IPS-NIHi11 (cell line): Measurements from ENCODE around the gene TRAIP.
"Not testable (repeated sequence)": the region's sequence is repeated elsewhere in the genome, so short reads cannot be mapped to it uniquely, and the experiment has no call there.

ENCODE experiments used
- DNase-seq: peaks from one replicate; pipeline ENCODE4 v3.0.0; 2012; ENCODE audit warnings: mixed read lengths, low spot score

TRAIP gene

DNA sequence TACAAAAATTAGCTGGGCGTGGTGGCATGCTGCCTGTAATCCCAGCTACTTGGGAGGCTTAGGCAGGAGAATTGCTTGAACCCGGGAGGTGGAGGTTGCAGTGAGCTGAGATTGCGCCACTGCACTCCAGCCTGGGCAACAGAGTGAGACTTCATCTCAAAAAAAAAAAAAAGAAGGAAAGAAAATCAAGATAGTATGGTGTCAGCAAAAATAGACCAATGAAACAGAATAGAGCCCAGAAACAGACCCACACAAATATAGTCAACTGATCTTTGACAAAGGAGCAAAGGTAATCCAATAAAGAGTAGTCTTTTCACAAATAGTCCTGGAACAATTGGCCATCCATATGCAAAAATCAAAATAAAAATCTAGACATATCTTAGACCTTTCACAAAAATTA is 33.2 kb downstream of the TRAIP start:
- not testable (repeated sequence) for DNase-seq

DNA sequence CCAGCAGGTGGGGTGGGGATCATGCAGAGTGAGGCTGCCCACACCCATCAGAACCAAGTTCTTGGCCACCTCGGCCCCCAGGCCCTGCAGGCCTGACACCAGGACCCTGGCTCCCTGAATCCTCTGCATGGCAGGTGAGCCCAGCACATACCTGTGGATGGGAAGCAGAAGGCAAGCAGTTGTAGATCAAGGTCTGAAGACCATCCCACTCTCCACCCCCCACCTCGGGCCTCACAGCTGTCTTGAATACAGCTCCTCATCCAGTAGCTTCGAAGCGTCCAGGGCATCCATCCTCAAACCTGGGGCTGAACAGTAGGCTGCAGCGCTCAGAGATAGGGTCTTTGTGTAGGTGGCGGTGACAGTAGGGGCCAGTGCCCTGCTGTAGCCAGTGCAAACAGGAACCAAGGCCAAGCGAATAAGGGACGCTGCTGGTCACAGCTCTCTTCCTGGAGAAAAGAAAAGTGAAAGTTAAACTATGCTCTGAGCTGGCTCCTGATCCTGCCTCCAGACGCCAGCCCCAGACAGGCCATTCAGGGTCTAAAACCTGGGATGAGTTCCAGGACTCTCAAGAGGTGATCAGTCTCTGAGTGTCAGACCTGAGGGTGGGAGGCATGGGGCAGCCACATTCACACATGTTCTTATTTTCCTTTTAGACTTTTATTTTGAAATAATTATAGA is 42.7 kb downstream of the TRAIP start, which contains the start of gene UBA7:
UBA7 (minus strand) TSS at position 457 of the 678 bp plus-strand sequence; CDS start at position 291, 166 bp downstream.
- no peak for DNase-seq

DNA sequence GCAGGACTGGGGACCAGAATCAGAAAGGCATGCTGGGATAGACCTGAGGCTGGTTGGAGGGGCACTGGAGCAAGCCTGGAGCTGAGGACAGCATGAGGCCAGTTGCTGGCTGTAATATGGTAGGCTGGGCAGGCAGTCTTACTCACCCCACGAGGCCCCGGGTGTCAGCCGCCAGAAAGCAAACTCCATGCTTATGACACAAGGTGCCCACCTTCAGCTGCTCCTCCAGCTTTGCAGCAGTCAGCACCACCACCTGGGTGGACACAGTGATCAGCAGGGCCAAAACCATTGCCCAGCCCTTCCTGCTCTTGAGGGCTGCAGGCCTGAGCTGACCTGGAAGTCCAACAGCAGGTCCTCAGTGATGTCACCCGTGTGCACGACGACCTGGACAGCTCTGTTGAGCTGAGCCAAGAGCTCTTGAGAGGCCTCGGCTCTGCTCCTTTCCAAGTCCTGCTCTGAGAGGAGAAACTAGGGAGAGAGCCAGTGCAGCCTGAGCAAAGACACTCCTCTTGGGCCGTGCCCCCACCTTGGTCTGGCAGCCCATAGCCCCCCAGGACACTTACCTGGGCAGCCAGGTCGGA is 43.4 kb downstream of the TRAIP start:
- no peak for DNase-seq

DNA sequence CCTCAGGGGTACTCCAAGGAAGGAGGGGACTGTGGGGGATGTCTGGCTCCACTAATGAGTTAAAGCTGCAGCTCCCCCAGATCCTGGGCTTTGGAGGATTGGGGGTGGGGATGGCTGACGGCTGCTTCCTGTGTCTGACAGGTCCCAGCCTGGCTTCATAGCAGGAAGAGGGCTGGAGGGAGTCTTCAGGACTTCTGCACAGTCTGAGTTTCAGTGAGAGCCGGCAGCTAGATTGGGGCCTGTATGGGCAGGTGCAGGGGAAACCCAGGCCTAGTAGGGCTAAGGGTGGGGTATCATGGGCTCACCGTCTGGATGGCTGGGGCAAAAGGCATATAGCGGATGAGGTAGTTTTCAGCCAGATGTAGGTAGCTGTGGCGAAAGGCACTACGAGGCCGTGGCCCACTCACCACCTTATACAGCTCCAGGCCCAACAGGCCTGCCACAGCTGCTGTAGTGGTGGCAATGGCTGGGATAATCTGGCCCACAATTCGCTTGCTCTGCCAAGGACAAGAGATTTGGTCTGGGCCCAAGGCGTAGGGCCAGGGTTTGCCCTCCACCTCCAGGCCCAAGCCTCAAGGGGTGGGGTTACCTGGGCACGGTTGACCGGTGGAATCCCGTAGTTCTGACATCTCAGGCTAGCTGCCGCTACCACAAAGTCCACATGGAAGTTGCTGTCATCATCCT is 48.8 kb downstream of the TRAIP start:
- DNase-seq = no peak

DNA sequence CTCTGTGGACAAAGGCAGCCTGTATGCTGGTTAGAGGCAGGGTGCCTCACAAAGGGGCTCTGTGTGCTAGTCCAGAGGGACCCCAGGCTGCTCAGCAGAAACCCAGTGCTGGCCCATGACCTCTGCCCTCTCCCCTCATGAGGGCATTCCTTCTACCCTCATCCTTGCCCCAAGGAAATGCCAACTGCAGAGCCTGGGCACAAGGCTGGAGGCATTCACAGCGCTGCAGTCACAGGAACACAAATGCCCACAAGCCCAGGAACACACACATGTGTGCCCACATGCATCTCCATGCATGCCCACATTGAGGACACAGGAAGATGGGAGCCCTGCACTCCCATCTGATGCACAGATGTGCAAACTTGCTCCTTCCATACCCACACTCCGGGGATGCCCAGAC is 49.5 kb downstream of the TRAIP start:
- no peak for DNase-seq

DNA sequence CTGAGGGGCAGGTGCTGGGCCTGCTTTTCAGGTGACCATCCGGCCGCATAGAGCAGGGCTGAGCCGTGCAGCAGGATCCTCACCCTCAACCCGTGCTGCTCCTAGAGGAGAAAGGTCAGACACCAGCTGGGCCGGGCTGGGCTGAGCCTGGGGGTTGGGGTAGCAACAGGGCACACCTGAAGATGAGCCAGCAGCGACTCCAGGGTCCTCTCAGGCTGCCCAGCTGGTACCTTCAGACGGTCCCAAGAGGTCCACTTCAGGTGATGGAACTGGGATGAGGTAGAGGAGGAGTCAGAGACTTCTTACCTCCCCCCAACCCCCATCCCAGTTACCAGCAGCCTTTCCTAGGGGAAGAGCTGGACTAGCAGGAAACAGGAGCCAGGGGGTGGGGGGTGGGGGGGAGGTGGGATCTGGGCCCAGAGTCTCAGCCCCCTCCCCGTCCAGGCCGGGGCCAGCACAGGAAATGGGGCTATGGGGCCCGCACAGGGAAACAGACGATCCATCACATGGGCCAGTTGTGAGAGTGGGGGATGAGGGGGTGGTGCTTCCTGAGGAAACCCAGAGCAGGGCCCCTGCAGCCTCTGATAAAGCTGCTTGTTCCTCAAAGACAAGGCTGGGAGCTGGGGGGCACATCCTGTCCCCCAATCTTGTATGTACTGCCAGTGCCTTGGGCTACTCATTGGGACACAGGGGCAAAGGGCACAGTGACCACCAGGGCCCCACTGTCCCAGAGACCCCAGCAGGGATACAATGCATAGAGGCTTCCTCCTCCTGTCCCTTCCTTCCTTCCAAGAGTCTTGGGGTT is 50.3 kb downstream of the TRAIP start:
- DNase-seq = peak; percentile 49

DNA sequence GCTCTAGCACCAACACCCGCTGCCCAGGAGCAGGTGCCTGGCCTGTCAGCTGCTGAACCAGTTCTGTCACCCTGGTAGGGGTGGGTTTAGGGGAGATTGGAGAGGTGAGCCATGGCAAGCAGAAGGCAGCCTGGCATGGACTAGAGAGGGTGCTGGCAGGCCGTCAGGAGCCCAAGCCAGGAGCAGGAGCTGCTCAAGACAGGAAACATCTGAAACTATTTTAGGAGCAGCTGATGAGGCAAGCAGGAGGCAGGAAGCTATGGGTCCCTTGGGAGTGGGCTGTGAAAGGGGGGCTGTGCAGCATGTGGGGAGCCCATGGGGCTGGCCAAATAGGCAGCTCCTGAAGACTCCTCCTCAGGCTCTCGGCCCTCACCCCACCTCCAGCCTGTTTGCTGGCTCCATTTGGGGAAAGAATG is 51.0 kb downstream of the TRAIP start:
- DNase-seq = no peak

DNA sequence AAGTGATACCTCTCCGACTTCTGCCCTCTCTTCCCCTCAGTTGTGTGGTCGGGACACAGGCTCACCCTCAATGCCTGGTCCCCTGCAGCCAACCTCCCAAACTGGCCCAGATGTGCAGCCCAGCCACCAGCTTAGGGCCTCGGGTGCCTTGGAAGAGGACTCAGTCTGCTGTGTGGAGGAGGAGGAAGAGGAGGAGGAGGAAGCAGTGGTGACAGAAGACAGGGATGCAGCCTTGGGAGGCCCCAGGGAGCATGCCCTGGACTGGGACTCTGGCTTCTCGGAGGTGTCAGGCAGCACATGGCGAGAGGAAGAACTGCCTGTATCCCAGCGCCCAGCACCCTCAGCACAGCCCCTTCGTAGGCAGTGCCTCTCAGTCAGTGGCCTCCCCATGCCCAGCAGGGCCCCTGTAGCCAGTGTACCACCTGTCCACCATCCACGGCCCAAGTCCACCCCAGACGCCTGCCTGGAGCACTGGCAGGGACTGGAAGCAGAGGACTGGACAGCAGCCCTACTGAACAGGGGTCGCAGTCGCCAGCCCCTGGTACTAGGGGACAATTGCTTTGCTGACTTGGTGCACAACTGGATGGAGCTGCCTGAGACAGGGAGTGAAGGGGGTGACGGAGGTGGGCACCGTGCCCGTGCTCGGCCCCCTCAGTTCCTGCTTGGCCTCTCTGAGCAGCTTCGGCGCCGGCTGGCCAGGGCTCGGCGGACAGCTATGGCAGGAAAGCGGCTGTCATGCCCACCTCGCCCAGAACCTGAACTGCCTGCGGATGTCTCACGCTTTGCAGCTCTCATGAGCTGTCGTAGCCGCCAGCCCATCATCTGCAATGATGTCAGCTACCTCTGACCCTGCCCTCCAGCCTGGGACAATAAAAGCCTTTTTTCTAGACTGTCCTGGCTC is 52.0 kb downstream of the TRAIP start:
- DNase-seq = no peak

DNA sequence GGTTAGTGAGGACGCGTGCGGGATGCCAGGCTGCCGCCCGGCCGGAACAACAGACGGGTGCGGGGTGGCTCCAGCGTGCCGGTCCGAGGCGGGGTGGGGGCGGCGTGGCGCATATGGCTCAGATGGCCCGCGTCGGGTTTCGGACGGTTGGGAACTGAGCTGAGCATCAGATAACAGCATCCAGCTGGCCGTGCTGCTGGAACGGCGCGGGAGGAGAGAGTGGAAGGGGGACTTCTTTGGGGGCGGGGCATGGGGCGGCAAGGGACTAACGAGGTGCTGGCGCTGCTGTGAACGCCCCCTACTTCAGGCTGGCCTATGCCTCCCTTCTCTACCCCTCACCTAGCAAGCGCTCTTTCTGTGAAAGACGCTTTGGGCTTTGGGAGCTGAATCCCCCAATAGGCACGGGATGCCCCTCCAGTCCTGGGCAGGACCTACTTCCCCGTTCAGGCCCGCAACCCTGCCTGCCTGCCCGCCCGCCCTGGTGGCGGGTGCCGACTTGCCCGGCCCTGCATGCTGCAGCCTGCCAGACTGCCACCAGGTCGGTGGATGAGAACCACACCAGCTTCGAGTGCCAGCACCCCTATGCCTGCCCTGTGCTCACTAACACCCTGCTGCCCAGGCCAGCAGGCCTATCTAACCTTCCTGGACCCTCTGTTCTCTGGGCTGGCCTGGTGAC is 52.8 kb downstream of the TRAIP start:
- peak; percentile 52 for DNase-seq

DNA sequence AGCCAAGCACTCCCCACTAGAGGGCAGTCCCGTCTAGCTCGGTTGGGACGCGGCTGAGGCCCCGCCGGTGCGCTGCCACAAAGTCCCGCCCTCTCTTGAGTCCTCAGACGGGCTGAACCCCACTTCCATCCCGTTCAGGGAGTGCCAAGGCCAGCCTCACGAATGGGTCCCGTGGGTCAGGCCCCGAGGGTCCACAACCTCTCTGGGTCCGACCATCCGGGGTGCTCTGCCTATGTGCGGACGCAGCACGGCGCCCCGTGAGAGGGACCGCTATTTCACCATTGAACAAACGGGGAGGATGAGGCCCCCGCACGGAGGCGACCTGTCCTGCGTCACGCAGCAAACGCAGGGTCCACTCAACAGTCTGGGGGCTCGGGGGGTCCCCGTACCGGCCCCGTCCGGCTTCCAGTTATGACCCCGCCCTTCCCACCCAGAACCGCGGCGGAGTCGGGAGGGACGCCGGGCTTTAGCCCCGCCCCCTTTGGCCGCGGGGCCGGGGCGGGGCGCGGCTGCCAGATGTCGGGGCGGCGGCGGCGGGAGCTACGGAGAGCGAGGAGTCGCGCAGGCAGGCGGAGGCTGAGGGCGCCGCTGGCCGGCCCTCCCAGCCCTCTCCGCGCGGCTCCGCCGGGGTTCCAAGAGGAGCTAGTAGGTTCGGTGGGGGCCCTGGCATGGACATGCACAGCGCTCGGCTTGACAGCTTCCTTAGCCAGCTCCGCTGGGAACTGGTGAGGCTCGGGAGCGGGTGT is 53.5 kb downstream of the TRAIP start, which contains the start of gene INKA1:
INKA1 (plus strand) TSS at position 543 of the 746 bp plus-strand sequence; CDS start at position 675, 132 bp downstream.
- DNase-seq = peak; percentile 95

DNA sequence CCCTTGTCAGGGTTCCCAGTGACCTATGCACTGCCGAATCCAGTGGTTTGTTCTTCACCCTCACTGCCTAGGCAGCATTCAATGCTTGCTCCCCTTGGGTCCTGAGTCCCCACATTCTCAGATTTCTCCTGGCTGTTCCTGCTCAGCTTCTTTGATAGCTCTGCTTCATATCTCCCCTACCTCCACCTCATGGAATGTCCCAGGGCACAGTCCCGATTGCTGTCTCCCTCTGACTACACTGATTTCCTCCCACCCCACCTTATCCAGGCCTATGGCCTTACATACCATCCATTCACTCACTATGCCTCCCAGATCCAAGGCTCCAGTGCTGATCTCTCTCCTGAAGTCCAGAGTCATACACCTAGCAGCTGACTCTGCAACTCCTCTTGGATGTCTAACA is 55.2 kb downstream of the TRAIP start:
- no peak for DNase-seq

DNA sequence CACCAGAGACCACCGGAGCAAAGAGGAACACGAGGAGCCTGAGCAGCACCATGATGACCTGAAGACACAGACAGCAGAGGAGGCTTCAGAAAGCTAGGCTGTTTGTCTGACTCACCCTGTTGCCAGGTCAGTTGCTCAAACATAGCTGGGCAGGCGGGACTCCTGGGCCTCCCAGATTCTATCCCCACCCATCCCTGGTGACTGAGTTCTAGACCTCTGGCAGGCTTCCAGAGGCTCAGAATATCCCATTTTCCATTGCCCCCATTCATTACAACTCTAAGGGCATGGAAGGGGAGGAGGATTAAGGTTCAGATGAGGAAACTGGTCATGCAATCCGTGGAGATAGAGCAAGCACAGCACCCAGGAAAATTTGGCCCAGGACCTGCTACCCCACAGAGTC is 56.6 kb downstream of the TRAIP start, which contains the start of gene CDHR4:
CDHR4 (minus strand) TSS at position 113 of the 400 bp plus-strand sequence; CDS start at position 52, 61 bp downstream.
- DNase-seq = no peak

DNA sequence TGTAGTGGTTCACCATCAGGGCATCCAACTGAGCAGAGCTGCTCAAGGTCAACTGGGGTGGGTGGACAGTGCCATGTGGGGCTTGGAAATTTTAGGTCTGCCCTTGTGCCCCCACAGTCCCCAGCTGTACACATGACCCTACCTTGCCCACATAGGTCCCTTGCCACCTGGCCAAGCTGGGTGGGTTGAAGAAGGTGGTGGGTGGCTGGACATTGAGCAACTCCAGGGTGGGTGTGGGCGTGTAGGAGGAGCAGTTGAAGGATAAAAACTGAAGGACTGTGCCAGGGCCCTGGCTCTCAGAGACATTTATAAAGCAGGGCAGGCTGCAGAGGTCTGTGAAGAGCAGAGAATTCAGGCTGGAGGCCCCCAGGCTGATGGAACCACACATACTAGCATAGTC is 57.3 kb downstream of the TRAIP start:
- DNase-seq = no peak

DNA sequence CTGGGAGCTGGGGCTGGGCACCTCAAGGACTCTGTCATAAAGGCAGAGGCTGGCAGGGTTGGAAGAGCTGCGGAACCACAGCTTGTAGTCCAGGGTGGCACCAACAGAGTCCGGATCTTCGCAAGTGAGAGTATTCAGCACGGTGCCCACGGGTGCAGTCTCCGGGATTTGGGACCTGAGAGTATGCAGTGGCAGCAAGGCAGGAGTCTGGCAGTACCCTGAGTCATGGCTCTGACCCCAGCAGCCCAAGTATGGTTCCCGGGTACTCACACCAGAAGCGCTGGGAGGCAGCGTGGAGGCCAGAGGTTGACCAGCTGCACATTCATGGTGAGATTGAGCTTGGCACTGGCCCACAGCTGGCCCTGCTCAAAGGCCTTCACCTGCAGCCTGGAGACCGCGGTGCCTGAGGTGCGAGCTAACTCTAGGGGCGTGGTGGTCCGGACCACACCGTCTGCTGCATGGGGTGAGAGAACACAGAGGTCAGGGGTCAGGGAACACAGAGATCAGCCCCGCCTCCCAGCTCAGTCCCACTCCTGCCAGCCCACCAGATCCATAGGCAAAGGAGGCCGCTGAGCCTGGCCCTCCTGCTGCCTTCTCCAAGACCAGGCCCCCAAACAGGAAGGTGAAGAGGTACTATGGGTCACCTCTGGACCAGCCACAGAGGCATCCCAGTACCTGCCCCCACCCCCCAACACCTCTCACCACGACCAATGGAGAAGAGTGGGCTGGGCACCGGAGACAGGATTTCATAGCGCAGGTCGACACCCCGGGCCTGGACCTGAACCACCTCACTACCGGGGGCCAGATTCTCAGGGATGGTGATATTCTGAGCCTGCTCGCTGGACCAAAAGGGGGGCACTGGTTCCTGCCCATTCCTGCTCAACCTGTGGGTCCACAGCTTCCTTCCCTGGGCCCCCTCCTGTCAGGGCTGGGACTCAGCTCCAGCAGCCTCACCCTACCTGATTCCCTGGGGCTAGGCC is 61.1 kb downstream of the TRAIP start:
- DNase-seq = no peak

DNA sequence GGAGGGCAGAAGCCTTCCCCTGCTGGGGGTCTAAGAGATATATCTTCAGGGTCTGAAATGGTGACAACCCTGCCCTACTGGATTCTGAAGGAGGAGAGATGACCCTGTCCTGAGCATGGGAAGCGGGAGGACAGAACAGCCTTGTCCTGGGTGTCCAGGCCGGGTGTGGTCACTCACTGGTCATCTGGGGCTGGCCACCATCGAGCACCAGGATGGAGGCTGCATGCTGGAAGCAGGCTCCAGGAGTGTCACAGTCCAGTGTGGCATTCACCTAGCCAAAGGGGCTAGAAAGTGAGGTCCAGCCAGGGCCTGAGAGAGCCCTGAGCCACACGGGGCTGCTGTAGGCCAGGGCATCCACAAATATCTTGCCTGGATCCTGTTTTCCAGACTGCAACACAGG is 61.9 kb downstream of the TRAIP start:
- DNase-seq = no peak

DNA sequence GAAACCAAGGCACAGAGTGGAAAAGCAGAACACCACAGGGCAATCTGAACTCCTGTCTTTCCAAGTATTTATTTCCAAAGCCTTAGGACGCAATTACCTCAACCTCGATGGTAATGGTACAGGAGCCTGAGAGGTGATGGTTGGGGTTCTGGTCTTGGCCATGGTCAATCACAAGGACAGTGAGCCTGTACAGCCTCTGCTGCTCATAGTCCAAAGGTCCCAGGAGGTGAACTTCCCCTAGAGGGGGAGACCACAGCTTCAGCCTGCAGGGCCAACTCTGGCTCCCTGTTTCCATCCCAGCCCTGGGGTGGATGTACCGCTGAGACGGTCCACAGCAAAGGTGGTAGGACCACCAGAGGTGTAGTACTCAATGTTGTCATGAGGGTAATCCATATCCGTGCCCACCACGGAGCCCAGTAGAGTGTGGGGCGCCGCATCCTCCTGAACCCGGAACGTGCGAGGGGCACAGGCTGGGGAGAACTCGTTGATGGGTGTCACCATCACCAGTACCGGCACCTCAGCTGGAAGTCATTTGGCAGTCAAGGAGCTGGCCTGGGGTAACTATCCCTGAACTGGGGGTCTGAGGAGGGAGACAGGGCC is 62.8 kb downstream of the TRAIP start:
- no peak for DNase-seq

DNA sequence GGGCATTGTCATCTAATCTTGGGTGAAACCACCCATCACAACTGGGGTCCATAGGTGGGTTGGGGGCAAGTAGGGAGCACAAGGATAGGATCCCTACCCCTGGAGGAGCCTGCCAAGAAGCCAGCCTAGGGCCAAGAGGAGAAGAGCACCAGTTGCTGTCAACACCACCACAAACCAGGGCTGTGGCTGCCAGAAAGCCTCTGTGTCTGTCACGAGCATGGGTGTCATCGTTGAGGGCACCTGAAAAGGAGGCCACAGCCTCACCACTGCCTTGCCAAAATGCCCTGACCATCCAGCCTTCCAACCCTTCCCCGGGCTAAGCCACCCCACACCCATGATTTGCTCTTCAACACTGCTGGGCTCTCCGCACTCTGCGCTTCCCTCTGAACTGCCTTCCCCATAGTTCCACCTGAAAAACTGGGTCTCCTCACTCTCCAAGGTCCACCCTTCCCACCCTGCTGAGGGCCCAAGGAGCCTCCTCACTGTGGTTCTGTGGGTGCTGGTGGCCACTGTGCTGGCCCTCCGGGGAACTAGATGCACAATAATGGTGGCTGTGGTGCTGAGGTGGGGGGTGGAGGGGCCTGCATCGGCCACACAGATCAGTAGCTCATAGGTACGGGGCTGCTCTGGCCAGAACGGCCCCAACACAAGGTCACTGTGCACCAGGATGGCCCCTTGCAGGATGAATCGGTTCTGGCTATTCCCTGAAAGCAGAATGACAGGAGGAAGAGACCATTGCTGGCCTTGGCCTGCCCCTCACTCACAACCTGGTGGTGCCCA is 63.8 kb downstream of the TRAIP start:
- DNase-seq = no peak
